Thoracic aorta (tissue), 2 donors: ENCODE results near the gene PRDM5. TPM values are rescaled to one million over a fixed set of nuclear protein-coding genes. Genes with fewer than 3 reads are reported as not detected.

Experiments
- ATAC-seq: fragments of 150-250 bp; one replicate; pipeline ENCODE4 v1.8.0; 2017; ENCODE audit warnings: low read depth; ENCODE audit not compliant: insufficient number of reproducible peaks, low FRiP score
- DNase-seq: peaks from one replicate; pipeline ENCODE4 v3.0.0-alpha.2; 2020; ENCODE audit warnings: low spot score
- H3K27ac ChIP-seq, 2 donors: fragments of 200-600 bp; sonication (generic); 1 replicate in 1 of 2; 2 replicates in 1 of 2; pipeline ENCODE4 v1.5.1; 2016; ENCODE audit warnings: mild to moderate bottlenecking in 2 of 2, moderate library complexity in 2 of 2
- H3K27me3 ChIP-seq: fragments of 200-600 bp; sonication (generic); replicated peaks from 2 replicates; pipeline ENCODE4 v1.6.0; 2016; ENCODE audit warnings: mild to moderate bottlenecking; ENCODE audit not compliant: insufficient read depth
- H3K36me3 ChIP-seq: fragments of 200-600 bp; sonication (generic); one replicate; pipeline ENCODE4 v1.5.1; 2016
- H3K4me1 ChIP-seq, 2 donors: fragments of 200-600 bp; sonication (generic); 1 replicate in 1 of 2; 2 replicates in 1 of 2; pipeline versions ENCODE4 v1.5.1 to v1.6.0; 2016; ENCODE audit warnings: low read depth in 2 of 2, mild to moderate bottlenecking in 1 of 2; ENCODE audit not compliant: control insufficient read depth in 1 of 2
- H3K4me3 ChIP-seq: fragments of 200-600 bp; sonication (generic); 2 replicates; pipeline ENCODE4 v1.5.1; 2016; ENCODE audit warnings: mild to moderate bottlenecking
- H3K9me3 ChIP-seq: fragments of 200-600 bp; sonication (generic); 2 replicates; pipeline ENCODE4 v1.5.1; 2016
- total RNA-seq, 2 donors: library from RNA; depleted of rRNA; stranded (reverse); fragments of >200 nt; gene quantifications; one replicate each; pipeline versions ENCODE4 v1.1.0 to v1.2.3, GENCODE V29; 2016
- TF ChIP-seq, protein P1 (sequence below): fragments of 200-600 bp; sonication (generic); IDR thresholded peaks from one replicate; pipeline ENCODE4 v1.5.1; 2019; ENCODE audit warnings: antibody characterized with exemption

The PRDM5 gene
- total RNA-seq, 2 donors from 2014 or later: 16.6 to 19.9 TPM

DNA sequence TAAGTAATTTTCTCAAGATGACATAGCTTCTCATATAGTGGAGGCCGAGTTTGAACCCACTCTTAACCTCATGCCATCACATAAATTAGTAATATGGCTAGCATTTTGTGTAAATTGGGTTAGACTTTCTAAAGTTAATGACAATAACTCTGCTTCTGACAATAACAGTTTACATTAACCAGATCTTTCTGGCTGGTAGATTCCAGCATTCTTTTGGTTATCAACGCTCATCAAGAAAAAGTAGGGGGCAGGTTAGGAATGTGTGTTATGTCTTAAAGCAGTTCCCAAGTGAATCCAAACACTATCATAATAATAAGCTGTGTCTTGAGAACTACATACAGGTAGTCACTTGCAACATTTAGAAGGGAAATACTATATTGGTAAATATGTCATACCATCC, 162.5 kb downstream of the PRDM5 start:
- TF ChIP-seq, protein P1, sequence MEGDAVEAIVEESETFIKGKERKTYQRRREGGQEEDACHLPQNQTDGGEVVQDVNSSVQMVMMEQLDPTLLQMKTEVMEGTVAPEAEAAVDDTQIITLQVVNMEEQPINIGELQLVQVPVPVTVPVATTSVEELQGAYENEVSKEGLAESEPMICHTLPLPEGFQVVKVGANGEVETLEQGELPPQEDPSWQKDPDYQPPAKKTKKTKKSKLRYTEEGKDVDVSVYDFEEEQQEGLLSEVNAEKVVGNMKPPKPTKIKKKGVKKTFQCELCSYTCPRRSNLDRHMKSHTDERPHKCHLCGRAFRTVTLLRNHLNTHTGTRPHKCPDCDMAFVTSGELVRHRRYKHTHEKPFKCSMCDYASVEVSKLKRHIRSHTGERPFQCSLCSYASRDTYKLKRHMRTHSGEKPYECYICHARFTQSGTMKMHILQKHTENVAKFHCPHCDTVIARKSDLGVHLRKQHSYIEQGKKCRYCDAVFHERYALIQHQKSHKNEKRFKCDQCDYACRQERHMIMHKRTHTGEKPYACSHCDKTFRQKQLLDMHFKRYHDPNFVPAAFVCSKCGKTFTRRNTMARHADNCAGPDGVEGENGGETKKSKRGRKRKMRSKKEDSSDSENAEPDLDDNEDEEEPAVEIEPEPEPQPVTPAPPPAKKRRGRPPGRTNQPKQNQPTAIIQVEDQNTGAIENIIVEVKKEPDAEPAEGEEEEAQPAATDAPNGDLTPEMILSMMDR: no peak
- Histone ChIP-seq H3K27ac (no peak overlapping the region), H3K36me3 (no peaks in the 10 kb centered on the region), H3K9me3 (no peaks in the 10 kb centered on the region), H3K27me3 (no peaks in the 10 kb centered on the region), H3K4me1 (no peaks in the 10 kb centered on the region), H3K4me3 (no peak overlapping the region)
- ATAC-seq (no peak), DNase-seq (no peak)

- no peak for DNase-seq
- Histone ChIP-seq H3K27me3 (no peaks in the 10 kb centered on the region), H3K9me3 (peaks cover 2% of the 10 kb centered on the region), H3K4me1 (no peaks in the 10 kb centered on the region), H3K4me3 (no peak overlapping the region), H3K36me3 (peaks cover 7% of the 10 kb centered on the region), H3K27ac (no peak overlapping the region)
- TF ChIP-seq, protein P1: no peak
- no peak for ATAC-seq
These were observed 166.7 kb downstream of the PRDM5 start for GRCh38 chr4:120755864-120756263.

DNA sequence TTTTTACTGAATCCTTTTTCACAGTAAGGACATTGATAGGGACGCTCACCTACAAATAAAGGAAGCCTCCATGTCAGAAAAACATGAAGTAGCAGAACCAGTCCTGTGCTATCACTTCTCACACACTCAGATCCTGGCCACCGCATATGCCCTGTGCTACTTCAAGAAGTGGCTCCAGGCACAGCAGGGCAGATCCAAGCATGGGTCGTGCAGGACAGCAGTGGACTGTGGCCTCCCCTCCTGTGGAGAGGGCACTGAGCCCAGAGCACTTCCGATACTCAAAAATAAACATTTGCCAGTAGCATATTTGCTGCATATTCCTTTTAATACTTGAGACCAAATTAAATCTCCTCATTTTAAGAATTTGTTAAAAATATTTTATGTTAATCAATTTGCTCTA, 167.9 kb downstream of the PRDM5 start:
- Histone ChIP-seq H3K27ac (no peak overlapping the region), H3K36me3 (peaks cover 7% of the 10 kb centered on the region), H3K9me3 (peaks cover 5% of the 10 kb centered on the region), H3K4me1 (no peaks in the 10 kb centered on the region), H3K27me3 (no peaks in the 10 kb centered on the region), H3K4me3 (no peak overlapping the region)
- ATAC-seq (no peak), DNase-seq (no peak)
- TF ChIP-seq, protein P1: no peak

DNA sequence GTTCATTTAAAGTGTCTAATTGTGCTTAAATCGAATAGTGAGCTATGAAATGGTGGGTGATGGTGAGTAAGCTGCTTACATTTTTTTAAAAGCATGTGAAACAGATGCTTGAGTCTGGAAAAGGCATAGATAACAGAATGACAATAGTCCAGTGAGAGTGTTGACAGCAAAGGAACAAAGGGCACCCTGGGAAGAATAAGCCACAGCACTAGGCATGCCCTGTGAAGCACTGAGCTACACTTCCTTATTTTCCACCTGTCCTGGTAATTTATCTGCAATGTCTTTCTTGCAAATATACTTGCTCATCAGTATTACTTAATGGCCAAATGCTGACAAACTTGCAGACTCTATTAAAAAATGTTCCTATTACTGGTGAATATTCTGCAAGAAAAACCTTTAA, 168.7 kb downstream of the PRDM5 start:
- peaks cover 5% of the 10 kb centered on the region for H3K9me3 ChIP-seq
- no peaks in the 10 kb centered on the region for H3K4me1 ChIP-seq
- H3K36me3 ChIP-seq: peaks cover 7% of the 10 kb centered on the region
- H3K27ac ChIP-seq: no peak overlapping the region
- DNase-seq: no peak
- H3K27me3 ChIP-seq: no peaks in the 10 kb centered on the region
- no peak overlapping the region for H3K4me3 ChIP-seq
- no peak for ATAC-seq
- TF ChIP-seq, protein P1: no peak

DNA sequence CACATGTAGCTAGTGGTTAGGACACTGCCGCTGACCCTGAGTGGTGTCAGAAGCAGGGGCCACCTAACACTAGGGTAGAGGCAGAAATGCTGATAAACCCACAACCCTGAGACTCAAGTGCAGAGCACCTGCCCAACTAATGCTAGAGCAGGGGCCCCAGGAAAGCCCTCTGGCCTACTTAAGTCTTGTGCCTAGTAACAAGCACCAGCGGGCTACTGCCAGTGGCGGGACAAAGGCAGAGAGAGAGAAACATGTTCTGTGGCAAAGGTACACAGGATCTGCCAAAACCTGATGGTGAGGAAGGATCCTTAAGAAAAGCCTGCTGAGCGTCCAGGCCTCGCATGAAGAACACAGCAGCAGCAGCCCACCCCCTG, 172.4 kb downstream of the PRDM5 start:
- Histone ChIP-seq H3K4me3 (no peak overlapping the region), H3K27me3 (no peaks in the 10 kb centered on the region), H3K27ac (no peak overlapping the region), H3K36me3 (peaks cover 7% of the 10 kb centered on the region), H3K4me1 (no peaks in the 10 kb centered on the region), H3K9me3 (peaks cover 5% of the 10 kb centered on the region)
- TF ChIP-seq, protein P1: no peak
- DNase-seq (no peak), ATAC-seq (no peak)
